Activated naive CD8-positive, alpha-beta T cell treated with anti-CD3 and anti-CD28 coated beads, Interleukin-2, amount 10 ng/mL, durations not matched to agents 7 days and 5 days (primary cell): ENCODE results near the gene ARL14EPL. TPM values are rescaled to one million over a fixed set of nuclear protein-coding genes. Genes with fewer than 3 reads are reported as not detected.
"Not testable (repeated sequence)": the region's sequence is repeated elsewhere in the genome, so short reads cannot be mapped to it uniquely, and the experiment has no call there.

Source experiments
- ATAC-seq: fragments of 150-1000 bp; cut with Tn5 transposase; one replicate; pipeline ENCODE4 v1.10.0; 2021; ENCODE audit warnings: low read depth, moderate library complexity
- POLR2A ChIA-PET: fragments of 350-600 bp; sonication (Branson Sonifier 250); formaldehyde crosslinking; loops from one replicate; lab custom pipeline; 2021; ENCODE audit warnings: antibody characterized with exemption; lab: Charles Lee
- DNase-seq: peaks from one replicate; pipeline ENCODE4 v3.0.0; 2021
- H3K27ac Mint-ChIP-seq: one replicate; pipeline ENCODE4 v1.8.0; 2022; ENCODE audit warnings: mild to moderate bottlenecking, mixed read lengths
- H3K27me3 Mint-ChIP-seq: one replicate; pipeline ENCODE4 v1.8.0; 2022; ENCODE audit warnings: mild to moderate bottlenecking, moderate library complexity, mixed read lengths
- H3K36me3 Mint-ChIP-seq: one replicate; pipeline ENCODE4 v1.8.0; 2021; ENCODE audit warnings: mild to moderate bottlenecking, mixed read lengths
- H3K4me1 Mint-ChIP-seq: one replicate; pipeline ENCODE4 v1.8.0; 2021; ENCODE audit warnings: mixed read lengths
- H3K4me3 Mint-ChIP-seq: one replicate; pipeline ENCODE4 v1.8.0; 2022; ENCODE audit warnings: mild to moderate bottlenecking, moderate library complexity, mixed read lengths
- H3K9me3 Mint-ChIP-seq: one replicate; pipeline ENCODE4 v1.8.0; 2021; ENCODE audit warnings: mixed read lengths
- total RNA-seq, 2 experiments: library from RNA; stranded (reverse); gene quantifications; one replicate each; pipeline ENCODE4 v1.2.3, GENCODE V29; 2021

ARL14EPL gene
- total RNA-seq, 2 experiments from 2014 or later = not detected

DNA sequence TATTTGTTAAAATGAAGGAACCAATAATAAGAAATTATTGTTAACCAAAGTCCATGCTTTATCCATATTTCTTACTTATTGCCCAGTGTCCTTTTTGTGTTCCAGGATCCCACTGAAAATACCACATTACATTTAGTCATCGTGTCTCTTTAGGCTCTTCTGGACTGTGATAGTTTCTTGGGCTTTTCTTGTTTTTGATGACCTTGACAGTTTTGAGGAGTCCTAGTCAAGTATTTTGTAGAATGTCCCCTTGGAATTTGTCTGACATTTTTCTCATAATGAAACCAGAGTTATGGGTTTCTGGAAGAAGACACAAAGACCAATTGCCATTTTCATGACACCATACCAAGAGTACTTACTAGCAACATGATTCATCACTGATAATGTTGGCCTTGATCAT is 38.9 kb downstream of the ARL14EPL start:
- no peaks in the 10 kb centered on the region for H3K36me3 Mint-ChIP-seq

DNA sequence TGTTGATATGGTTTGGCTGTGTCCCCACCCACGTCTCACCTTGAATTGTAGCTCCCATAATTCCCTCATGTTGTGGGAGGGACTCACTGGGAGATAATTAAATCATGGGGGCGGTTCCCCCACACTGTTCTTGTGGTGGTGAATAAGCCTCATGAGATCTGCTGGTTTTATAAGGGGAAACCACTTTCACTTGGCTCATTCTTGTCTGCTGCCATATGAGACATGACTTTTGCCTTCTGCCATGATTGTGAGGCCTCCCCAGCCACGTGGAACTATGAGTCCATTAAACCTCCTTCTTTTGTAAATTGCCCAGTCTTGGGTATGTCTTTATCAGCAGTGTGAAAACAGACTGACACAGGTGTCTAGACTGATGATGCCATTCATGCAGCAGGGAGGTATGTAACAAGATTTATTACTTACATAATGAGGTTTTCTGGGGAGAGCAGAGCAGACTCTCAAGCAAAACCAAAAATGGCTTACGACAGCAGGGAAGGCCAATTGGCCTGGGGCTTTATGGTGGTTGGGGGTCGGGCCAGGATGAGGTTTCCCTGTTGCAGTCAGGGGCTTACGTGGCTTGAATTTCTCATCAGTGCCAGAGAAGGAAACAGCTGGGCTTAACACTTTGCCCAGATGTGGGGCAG is 43.0 kb downstream of the ARL14EPL start:
- Mint-ChIP-seq H3K4me1 (peaks cover 7% of the 10 kb centered on the region), H3K4me3 (no peak overlapping the region), H3K27me3 (peaks cover 10% of the 10 kb centered on the region), H3K9me3 (no peaks in the 10 kb centered on the region), H3K36me3 (no peaks in the 10 kb centered on the region), H3K27ac (no peak overlapping the region)
- DNase-seq (no peak), ATAC-seq (peak; percentile 39)
- POLR2A ChIA-PET = no interaction called here

More for the DNA sequence above, 38.9 kb downstream of the ARL14EPL start:
- Mint-ChIP-seq H3K27me3 (peaks cover 33% of the 10 kb centered on the region), H3K4me1 (peaks cover 7% of the 10 kb centered on the region), H3K27ac (no peak overlapping the region), H3K4me3 (no peak overlapping the region), H3K9me3 (no peaks in the 10 kb centered on the region)
- no peak for ATAC-seq
- POLR2A ChIA-PET = no interaction called here
- DNase-seq = no peak

DNA sequence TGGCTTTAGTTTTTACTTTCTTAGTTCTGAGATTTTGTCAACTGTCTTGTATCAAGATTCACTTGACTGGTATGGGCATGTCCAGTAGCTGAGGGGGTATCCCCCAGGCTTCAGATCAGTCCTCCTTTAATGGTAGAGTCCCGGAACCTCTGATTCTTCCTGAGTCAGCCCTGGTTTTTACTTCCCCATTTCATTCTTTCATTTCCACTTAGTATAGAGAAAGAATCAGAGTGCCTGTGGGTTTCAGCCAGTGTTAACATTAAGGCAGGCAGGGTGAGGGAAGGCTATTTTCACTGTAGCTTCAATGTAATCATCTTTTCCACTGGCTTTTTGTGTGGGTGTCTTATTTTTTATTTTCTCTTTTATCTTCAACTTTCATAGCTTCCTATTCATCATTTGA is 44.2 kb downstream of the ARL14EPL start:
- no peak overlapping the region for H3K4me3 Mint-ChIP-seq
- H3K9me3 Mint-ChIP-seq = no peaks in the 10 kb centered on the region
- H3K27ac Mint-ChIP-seq = no peak overlapping the region
- no peak for ATAC-seq
- H3K36me3 Mint-ChIP-seq = peaks cover 1% of the 10 kb centered on the region
- DNase-seq = no peak
- H3K27me3 Mint-ChIP-seq = peaks cover 6% of the 10 kb centered on the region
- peaks cover 7% of the 10 kb centered on the region for H3K4me1 Mint-ChIP-seq
- POLR2A ChIA-PET = interaction anchor here (1.0 kb wide), 1 partner anchor 9 kb away, joined by 3 read pairs; no protein-coding TSS in a partner anchor

DNA sequence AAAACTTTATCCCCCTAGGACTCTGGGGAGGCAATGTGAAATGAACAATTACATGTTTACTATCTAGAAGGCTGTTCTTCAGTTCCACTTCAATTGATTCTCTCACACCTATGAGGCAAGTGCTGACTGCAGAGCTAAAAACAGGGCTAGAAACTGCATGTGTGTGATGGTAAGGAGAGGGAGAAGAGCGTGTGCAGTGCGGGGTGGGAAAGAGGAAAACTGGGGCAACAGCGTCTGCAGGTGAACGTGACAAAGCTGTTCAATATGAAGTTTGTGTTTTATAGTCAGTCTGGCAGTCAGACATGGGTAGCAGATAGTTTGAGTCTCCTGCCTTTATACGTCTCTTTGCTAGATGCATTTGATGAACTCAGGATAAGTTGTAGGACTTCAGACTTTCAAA is 45.9 kb downstream of the ARL14EPL start:
- Mint-ChIP-seq H3K4me1 (peaks cover 8% of the 10 kb centered on the region), H3K9me3 (no peaks in the 10 kb centered on the region), H3K27me3 (peaks cover 6% of the 10 kb centered on the region), H3K36me3 (peaks cover 8% of the 10 kb centered on the region), H3K27ac (no peak overlapping the region), H3K4me3 (no peak overlapping the region)
- POLR2A ChIA-PET = no interaction called here
- ATAC-seq = no peak
- no peak for DNase-seq

DNA sequence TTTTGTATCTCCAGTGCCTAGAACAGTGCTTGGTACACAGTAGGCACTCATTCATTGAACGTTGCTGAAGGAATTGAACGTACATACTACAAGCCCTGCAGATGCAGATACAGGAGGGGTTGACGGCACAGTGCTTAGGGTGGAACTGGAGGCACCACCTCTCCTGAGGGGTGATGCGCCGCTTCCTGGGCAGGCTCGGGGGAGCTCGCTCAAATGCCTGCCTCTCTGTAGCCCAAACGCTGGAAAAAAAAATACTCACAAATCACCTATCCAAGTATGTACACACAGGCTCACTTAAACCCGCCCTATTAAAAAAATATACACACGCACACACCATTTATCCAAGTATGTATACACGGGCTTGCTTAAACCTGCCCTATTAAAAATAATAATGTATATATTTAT is 52.0 kb downstream of the ARL14EPL start:
- ATAC-seq (peak; percentile 59), DNase-seq (peak; percentile 51)
- H3K4me1 Mint-ChIP-seq = peaks cover 28% of the 10 kb centered on the region
- H3K27me3 Mint-ChIP-seq = no peaks in the 10 kb centered on the region
- peaks cover 22% of the 10 kb centered on the region for H3K36me3 Mint-ChIP-seq
- H3K4me3 Mint-ChIP-seq = peak overlapping the region; percentile 90
- H3K9me3 Mint-ChIP-seq = no peaks in the 10 kb centered on the region
- POLR2A ChIA-PET = interaction anchor here (1.2 to 1.9 kb wide), 3 partner anchors 243 to 461 kb away, joined by 3 to 8 read pairs (median 3); partner anchors contain the start of genes AP3S1, ATG12 and TMED7
- H3K27ac Mint-ChIP-seq = peak overlapping the region; percentile 87

DNA sequence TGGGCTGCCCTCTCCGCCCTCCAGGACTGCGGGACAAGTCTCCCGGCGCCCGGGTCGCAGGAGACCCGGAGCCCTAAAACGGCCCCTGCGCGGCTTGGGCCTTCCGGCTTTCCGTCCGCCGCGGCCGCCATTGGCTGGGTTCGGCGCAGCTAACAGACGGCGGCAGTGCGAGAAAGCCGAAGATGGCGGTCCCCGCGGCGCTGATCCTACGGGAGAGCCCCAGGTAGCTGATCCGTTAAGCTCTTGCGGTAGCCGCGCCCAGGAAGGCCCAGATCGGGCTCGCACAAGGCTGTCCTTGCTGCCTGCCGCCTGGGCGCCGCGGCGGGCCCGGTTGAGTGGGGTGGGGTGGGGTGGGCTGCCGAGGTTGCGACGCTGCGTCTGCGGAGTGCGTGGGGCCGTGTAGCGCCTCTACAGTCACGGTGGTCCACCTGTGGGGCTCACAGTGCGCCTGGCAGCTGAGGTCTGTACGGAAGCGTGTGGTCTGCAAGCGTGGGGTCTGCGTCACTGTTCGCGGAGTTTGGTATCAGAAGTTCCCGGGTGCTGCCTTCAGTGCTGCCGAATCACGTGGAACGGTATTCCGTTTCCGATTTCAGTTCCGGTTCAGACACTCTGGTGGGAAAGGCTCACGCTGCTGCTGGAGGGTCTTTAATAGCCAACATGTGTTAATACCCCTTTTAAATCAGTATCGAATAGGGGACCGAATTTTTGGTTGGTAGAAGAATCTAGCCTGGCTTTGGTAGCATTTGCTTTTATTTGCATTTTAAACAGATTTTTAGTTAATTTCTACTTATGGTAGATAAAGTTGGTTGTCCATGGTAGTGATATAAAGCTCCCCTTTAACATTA is 52.8 kb downstream of the ARL14EPL start, which contains the start of gene COMMD10:
COMMD10 (plus strand) TSS at position 155 of the 845 bp plus-strand sequence.
- Mint-ChIP-seq H3K27me3 (no peaks in the 10 kb centered on the region), H3K9me3 (no peaks in the 10 kb centered on the region), H3K4me3 (peak within 1 kb of the TSS; percentile 90), H3K4me1 (peaks cover 29% of the 10 kb centered on the region), H3K36me3 (peaks cover 26% of the 10 kb centered on the region), H3K27ac (peak within 1 kb of the TSS; percentile 90)
- DNase-seq = peak; percentile 86
- POLR2A ChIA-PET = interaction anchor here (0.6 to 1.9 kb wide), 6 partner anchors 8 to 462 kb away, joined by 3 to 8 read pairs (median 3); partner anchors contain the start of genes AP3S1, ATG12 and TMED7
- peak; percentile 92 for ATAC-seq

DNA sequence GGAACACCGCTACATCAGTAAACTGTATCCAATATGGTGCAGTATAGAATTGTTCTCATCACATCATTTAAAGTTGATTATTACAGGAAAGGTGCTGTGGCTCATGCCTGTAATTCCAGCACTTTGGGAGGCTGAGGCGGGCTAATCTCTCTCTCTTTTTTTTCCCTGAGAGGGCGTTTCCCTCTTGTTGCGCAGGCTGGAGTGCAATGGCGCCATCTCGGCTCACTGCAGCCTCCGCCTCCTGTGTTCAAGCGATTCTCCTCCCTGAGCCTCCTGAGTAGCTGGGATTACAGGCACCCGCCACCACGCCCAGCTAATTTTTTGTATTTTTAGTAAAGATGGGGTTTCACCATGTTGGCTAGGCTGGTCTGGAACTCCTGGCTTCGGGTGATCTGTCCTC is 54.0 kb downstream of the ARL14EPL start:
- Mint-ChIP-seq H3K4me1 (peaks cover 29% of the 10 kb centered on the region), H3K36me3 (peaks cover 29% of the 10 kb centered on the region), H3K4me3 (peak overlapping the region; percentile 62)
- DNase-seq, H3K27ac Mint-ChIP-seq, H3K27me3 Mint-ChIP-seq, ATAC-seq, H3K9me3 Mint-ChIP-seq: not testable (repeated sequence)
- POLR2A ChIA-PET = interaction anchor here (0.7 to 1.0 kb wide), 2 partner anchors 10 to 460 kb away, joined by 3 to 6 read pairs; no protein-coding TSS in a partner anchor

DNA sequence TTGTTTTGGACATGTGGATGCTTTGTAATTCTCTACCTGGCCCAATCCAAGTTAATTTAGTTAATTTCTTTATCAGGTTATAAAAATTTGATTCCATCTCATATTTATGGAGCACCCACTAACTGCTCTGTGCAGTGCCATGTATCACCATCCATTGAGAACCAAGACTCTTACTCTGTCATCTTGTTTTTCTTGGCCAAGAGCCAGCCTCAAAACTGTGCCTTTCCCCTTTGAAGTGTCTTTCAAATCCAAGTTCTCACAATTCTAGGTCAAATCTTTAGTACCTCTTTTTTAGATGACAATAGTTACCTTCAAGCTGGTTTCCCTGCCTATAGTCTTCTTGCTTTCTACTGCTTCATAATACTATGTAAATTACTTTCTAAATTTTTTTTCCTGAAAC is 55.8 kb downstream of the ARL14EPL start:
- POLR2A ChIA-PET = no interaction called here
- Mint-ChIP-seq H3K27me3 (no peaks in the 10 kb centered on the region), H3K4me1 (peaks cover 28% of the 10 kb centered on the region), H3K9me3 (no peaks in the 10 kb centered on the region), H3K27ac (no peak overlapping the region), H3K4me3 (no peak overlapping the region), H3K36me3 (peaks cover 29% of the 10 kb centered on the region)
- ATAC-seq = no peak
- no peak for DNase-seq

DNA sequence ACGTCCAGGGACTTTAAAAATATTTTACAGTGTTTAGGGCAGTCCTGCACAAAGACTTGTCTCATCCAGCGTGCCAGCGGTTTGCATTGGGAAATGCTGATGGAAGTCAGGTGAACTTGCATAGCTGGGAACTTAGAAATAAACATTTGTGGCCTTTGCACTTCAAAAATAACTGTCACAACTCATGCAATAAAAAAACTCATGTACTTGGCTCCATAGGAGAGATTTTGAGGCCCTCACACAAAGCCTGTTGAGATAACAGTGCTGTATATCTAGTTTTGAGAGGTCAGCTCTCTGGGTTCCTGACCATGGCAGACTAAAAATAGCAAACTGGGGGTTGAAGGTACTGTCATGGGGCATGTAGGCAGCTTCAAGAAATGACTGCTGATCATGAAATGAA is 58.0 kb downstream of the ARL14EPL start:
- Mint-ChIP-seq H3K4me1 (peaks cover 19% of the 10 kb centered on the region), H3K9me3 (no peaks in the 10 kb centered on the region), H3K36me3 (peaks cover 34% of the 10 kb centered on the region), H3K27me3 (no peaks in the 10 kb centered on the region), H3K4me3 (no peak overlapping the region), H3K27ac (no peak overlapping the region)
- POLR2A ChIA-PET = no interaction called here
- DNase-seq = no peak
- ATAC-seq = no peak

DNA sequence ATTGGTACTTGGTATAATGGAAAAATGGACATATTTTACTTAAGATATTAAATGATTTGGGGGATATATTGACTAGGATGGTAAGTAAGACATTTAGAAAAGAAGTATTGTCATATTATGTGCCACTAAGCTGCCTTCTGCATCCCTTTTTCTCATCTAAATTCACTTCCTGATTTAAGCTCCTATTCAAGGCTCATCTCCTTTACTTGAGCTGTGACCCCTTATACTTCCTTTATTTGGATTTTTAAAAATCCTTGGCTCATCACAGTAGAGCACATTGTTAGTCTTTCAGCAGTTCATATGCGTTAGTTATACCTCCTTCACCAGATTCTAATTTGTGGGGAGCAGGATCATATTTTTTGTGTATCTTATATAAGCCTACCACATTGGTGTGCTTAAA is 59.1 kb downstream of the ARL14EPL start:
- Mint-ChIP-seq H3K4me1 (peaks cover 13% of the 10 kb centered on the region), H3K27ac (no peak overlapping the region), H3K4me3 (no peak overlapping the region), H3K9me3 (no peaks in the 10 kb centered on the region), H3K36me3 (peaks cover 38% of the 10 kb centered on the region), H3K27me3 (no peaks in the 10 kb centered on the region)
- DNase-seq (no peak), ATAC-seq (no peak)
- POLR2A ChIA-PET = no interaction called here

DNA sequence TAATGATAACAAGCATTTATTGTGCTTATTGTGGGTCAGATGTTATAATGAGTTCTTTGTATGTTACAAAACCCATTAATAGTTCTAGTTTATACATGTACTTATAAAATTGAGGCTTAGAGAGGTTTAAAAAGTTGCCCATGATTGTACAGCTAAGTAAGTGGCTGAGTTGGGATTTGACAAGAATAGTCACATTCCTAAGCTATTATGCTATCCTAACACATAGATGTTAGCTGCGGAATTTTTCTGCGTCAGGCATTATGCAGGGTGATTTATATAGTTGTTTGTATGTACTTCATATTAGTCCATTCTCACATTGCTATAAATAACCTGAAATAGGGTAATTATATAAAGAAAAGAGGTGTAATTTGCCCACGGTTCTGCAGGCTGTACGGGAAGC is 65.0 kb downstream of the ARL14EPL start:
- Mint-ChIP-seq H3K9me3 (peaks cover 5% of the 10 kb centered on the region), H3K4me1 (no peaks in the 10 kb centered on the region), H3K27ac (no peak overlapping the region), H3K27me3 (no peaks in the 10 kb centered on the region), H3K4me3 (no peak overlapping the region), H3K36me3 (peaks cover 48% of the 10 kb centered on the region)
- no peak for ATAC-seq
- DNase-seq = no peak
- POLR2A ChIA-PET = no interaction called here

DNA sequence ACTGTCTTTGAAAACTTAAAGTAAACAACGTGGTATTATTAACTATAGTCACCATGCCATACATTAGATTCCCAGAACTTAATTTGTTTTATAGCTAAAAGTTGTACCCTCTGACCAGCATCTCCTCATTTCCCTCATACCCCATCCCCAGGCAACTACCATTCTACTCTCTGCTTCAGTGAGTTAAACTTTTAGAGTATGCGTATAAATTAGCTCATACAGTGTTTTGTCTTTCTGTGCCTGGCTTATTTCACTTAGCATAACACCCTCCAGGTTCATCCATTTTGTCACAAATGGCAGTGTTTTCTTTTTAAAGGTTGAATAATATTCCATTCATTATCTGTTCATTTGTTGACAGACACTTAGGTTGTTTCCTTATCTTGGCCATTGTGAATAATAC is 66.7 kb downstream of the ARL14EPL start:
- DNase-seq (no peak), ATAC-seq (no peak)
- peaks cover 7% of the 10 kb centered on the region for H3K9me3 Mint-ChIP-seq
- H3K36me3 Mint-ChIP-seq = peaks cover 50% of the 10 kb centered on the region
- H3K27ac Mint-ChIP-seq = no peak overlapping the region
- H3K4me1 Mint-ChIP-seq = peaks cover 2% of the 10 kb centered on the region
- H3K27me3 Mint-ChIP-seq = no peaks in the 10 kb centered on the region
- POLR2A ChIA-PET = no interaction called here
- no peak overlapping the region for H3K4me3 Mint-ChIP-seq

DNA sequence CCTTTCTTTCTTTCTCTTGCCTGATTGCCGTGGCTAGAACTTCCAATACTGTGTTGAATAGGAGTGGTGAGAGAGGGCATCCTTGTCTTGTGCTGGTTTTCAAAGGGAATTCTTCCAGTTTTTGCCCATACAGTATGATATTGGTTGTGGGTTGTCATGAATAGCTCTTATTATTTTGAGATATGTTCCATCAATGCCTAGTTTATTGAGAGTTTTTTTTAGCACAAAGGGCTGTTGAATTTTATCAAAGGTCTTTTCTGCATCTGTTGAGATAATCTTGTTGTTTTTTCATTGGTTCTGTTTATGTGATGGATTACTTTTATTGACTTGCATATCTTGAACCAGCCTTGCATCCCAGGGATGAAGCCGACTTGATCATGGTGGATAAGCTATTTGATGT is 72.7 kb downstream of the ARL14EPL start:
- ATAC-seq, H3K4me1 Mint-ChIP-seq, H3K27me3 Mint-ChIP-seq, H3K4me3 Mint-ChIP-seq, POLR2A ChIA-PET, H3K27ac Mint-ChIP-seq, DNase-seq: not testable (repeated sequence)
- Mint-ChIP-seq H3K36me3 (peaks cover 66% of the 10 kb centered on the region), H3K9me3 (peaks cover 12% of the 10 kb centered on the region)
